GM12872 (cell line): Measurements from ENCODE around the gene AGXT.

Source experiments
- TF ChIP-seq, protein P1 (sequence below): IDR thresholded peaks from 3 replicates; pipeline ENCODE4 v1.5.1; 2011; ENCODE audit warnings: low read depth, mild to moderate bottlenecking, low read length, moderate library complexity; ENCODE audit not compliant: insufficient read depth

Gene AGXT

DNA sequence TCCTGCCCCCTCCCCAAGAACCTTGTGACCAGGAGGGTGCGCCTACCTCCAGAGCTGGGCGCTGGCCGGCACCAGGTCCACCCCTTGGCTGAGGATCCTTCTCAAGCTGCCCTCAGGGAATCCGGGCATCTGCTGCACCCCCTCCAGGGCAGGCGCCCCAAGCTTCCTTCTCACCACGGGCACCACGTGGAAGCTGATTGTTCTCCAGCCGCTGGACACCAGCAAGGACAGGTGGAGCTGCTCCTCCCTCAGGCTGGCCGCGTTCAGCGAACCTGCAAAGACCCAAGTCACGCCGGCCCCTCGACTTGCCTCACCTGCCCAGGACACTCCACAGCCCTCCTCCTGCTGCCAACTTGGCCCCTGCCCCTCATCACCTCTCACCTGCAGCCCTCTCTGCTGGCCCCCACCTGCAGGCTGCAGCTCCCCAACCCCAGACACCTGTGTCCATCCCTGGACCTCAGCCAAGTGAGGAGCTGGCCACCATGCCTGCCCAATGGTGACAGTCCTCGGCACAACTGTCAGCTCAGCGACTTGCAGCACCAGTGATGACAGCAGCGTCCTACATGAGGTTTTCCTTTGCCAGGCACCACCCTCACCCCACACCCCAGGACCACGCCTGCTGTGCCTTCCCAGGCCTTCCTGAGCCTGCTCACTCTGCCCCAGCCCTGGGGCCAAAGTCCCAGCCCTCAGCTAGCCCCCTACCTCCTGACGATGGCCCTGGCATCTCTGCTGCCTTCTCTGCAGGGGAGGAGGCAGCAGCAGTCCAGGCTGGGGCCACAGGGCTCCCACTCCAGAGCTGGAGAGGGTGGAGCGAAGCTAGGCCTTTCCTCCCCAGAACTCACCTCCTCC is 23.1 kb downstream of the AGXT start:
- TF ChIP-seq, protein P1, sequence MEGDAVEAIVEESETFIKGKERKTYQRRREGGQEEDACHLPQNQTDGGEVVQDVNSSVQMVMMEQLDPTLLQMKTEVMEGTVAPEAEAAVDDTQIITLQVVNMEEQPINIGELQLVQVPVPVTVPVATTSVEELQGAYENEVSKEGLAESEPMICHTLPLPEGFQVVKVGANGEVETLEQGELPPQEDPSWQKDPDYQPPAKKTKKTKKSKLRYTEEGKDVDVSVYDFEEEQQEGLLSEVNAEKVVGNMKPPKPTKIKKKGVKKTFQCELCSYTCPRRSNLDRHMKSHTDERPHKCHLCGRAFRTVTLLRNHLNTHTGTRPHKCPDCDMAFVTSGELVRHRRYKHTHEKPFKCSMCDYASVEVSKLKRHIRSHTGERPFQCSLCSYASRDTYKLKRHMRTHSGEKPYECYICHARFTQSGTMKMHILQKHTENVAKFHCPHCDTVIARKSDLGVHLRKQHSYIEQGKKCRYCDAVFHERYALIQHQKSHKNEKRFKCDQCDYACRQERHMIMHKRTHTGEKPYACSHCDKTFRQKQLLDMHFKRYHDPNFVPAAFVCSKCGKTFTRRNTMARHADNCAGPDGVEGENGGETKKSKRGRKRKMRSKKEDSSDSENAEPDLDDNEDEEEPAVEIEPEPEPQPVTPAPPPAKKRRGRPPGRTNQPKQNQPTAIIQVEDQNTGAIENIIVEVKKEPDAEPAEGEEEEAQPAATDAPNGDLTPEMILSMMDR: no peak

DNA sequence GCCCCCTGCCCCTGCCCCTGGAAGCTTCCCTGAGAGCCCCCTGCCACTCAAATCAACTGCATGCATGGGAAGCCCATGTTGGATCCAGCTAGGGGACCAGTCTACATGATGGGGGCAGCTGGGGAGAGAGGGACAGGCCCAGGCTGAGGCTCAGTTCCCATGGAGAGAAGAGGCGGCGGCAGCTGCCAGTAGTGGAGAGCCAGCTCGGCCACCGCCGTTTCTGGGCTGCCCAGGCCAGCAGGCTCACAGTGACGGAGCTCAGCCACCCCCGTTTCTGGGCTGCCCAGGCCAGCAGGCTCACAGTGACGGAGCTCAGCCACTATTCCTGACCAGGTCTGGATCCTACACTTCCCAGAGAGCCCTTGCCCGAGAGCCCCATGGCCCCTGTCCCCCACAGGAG is 23.7 kb downstream of the AGXT start:
- TF ChIP-seq, protein P1: no peak

DNA sequence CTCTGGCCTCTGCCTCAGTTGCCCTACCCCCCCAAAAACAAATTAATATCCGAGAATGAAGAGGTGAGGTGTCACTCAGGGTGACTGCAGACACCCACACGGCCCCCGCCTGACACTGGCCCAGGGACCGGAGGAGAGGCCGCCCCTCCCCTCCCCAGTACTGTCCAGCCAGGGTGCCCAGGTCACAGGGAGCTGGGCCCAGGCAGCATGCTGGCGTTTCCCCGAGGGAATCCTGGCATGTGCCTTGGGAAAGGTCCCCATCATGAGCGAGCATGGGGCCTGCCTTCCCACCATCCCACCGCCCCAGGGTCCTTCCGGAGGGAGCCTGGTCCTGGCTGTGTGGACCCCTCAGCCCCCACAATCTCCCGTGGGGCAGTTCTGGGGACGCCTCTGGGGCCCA is 24.3 kb downstream of the AGXT start:
- TF ChIP-seq, protein P1: no peak

DNA sequence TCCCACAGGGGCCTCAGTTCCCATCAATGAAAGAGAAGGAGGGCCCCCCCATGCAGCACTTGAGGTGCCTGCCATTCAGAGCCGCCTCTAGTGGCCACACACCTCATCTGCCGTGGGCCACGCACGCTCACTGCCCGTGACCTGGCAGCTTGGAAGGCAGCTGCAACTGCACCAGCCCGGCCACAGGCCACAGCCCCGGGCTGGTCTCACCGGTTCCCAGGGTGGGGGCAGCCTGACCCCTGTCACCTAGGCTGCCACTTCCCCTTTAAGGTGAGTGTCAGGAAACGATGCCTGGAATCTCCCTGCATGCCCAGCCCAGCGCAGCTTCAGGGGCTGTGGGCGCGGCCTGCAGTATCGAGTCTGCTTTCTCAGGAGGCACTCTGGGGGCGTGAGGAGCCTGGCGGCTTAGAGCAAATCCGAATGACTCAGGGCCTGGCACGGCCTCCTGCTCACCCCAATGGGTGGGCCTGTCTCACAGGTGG is 24.8 kb downstream of the AGXT start:
- TF ChIP-seq, protein P1: no peak

DNA sequence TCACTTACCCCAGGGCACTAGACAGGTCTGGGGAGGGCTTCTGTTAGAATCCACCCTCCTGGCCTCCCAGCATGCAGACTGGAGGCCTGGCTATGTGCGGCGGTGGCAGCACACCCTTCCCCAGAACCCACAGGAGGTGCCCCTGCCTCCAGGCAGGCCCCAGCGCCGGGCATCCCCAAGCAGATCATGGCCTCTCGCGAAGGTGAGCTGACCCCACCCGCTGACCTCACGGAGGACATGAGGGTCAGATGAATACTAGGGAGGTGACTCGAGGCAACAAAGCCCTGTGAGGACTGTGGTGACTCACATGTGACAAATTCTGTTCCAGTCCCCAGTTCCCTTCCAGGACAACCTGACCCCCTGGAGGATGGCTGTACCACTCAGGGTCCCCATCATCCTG is 25.4 kb downstream of the AGXT start:
- TF ChIP-seq, protein P1: no peak

DNA sequence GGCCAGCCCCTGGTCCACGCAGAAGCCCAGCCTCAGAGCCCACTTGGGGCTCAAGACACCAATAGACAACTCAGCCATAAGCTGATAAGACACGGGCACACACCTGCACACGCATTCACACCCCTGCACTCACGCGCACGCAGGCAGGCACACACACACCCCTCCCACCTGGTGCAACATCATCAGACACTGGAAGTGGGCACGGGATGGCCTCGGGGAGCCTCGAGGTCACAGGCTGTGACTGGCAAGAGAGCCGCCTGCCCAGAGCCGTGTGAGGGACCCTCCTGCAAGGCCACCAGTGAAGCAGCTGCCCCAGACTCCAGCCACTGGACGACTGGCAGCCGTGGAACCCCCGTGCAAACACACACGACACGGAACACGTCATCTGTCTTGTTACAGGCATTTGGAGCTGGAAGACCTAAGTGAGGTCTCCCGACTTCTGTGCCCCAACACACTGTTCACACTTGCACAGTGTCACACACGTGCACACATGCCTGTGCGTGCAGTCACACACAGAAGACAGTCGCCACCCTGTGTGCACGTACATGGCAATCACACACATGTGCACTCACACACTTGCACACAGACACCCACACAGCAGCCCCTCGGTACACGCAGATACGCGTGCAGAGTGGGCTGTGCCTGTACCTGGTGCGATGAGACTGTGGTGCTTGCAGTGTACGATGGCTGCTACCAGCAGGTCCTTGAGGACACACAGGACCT is 26.4 kb downstream of the AGXT start:
- TF ChIP-seq, protein P1: no peak

DNA sequence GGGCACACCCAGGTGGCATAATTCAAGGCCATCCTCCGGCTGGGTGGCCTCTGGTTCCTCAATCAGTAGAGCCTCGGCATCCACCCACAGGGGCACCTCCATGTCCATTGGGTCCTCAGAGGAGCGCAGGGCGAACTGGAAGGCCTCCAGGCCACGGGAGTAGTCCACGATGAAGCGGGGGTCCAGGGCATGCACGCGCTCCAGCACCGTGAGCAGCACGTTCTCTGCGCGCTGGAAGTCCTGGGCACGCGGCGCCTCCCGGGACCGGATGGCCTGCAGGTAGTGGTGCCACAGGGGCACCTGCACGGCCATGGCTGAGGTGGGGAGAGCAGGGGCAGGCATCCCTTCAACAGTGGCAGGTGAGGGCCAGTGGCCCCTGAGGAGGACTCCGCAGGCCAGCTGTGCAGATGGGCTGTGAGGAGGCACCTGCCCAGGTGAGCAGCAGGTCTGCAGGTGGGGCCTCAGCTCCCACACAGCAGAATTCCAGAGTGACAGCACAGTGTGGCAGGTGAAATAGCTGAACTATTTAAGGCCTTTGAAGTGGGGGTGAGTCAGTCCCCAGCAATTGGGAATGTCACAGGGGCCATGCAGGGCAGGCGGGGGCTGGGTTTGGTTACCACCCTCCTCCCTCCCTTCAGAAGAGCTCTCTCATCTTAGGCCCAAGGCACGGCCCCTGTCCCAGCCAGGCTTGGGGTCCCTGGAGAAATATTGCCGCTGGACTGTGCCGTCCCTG is 27.2 kb downstream of the AGXT start, which contains the start of gene MAB21L4:
TSS of gene MAB21L4 (minus strand) at position 501 of the 733 bp plus-strand sequence. CDS start at position 342, 159 bp downstream.
- TF ChIP-seq, protein P1: no peak
